Prostate gland (tissue), 2 donors: Measurements from ENCODE around the gene CELF2. TPM values are rescaled to one million over a fixed set of nuclear protein-coding genes. Genes with fewer than 3 reads are reported as not detected.

Experiments used
- DNase-seq: peaks from one replicate; pipeline ENCODE4 v3.0.0-alpha.2; 2019; ENCODE audit warnings: low spot score
- H3K27ac ChIP-seq, 2 donors: fragments of 200-600 bp; sonication (generic); 2 replicates each; pipeline ENCODE4 v1.5.1; 2017 to 2019
- H3K27me3 ChIP-seq: fragments of 200-600 bp; sonication (generic); replicated peaks from 2 replicates; pipeline ENCODE4 v1.5.1; 2019; ENCODE audit not compliant: insufficient read depth
- H3K36me3 ChIP-seq, 2 donors: fragments of 200-600 bp; sonication (generic); 1 replicate in 1 of 2; 2 replicates in 1 of 2; pipeline versions ENCODE4 v1.5.1 to v1.8.1; 2017 to 2019
- H3K4me1 ChIP-seq: fragments of 200-600 bp; sonication (generic); replicated peaks from 2 replicates; pipeline ENCODE4 v1.5.1; 2019
- H3K4me3 ChIP-seq, 2 donors: fragments of 200-600 bp; sonication (generic); 2 replicates each; pipeline ENCODE4 v1.5.1; 2017 to 2019
- H3K9me3 ChIP-seq: fragments of 200-600 bp; sonication (generic); 2 replicates; pipeline ENCODE4 v1.5.1; 2017
- POLR2A ChIP-seq: fragments of 450-650 bp; IDR thresholded peaks from one replicate; pipeline ENCODE4 v1.6.1; 2016; ENCODE audit warnings: antibody characterized with exemption, mild to moderate bottlenecking
- POLR2AphosphoS5 ChIP-seq: sonication (generic); formaldehyde crosslinking; IDR thresholded peaks from one replicate; pipeline ENCODE4 v1.6.1; 2017; ENCODE audit warnings: antibody characterized with exemption
- WGBS: methylation state at CpG from one replicate; pipeline ENCODE4 v1.1.5; 2018; 5-methylcytosine and 5-hydroxymethylcytosine counted together
- intact Hi-C: fragments of 100-400 bp; cut with DNase I; formaldehyde crosslinking; loops from one replicate; pipeline ENCODE4 v1.14.2; 2022
- total RNA-seq, 2 donors: library from RNA; depleted of rRNA; stranded (reverse); fragments of >200 nt; gene quantifications; one replicate each; pipeline ENCODE4 v1.1.0, GENCODE V29; 2016
- TF ChIP-seq, protein P1 (sequence below), 4 experiments: fragments of 200-600 bp in 2 of 4; fragments of 450-650 bp in 2 of 4; sonication (generic) in 2 of 4; IDR thresholded peaks; 1 replicate in 3 of 4; 2 replicates in 1 of 4; pipeline ENCODE4 v1.5.1; 2016 to 2019; ENCODE audit warnings: antibody characterized with exemption in 4 of 4, mild to moderate bottlenecking in 2 of 4, moderate library complexity in 2 of 4

CELF2 gene
- total RNA-seq, 2 donors from 2014 or later = 19.2 to 43.2 TPM

GRCh38 chr10:11045995-11046775 lies 28.5 kb downstream of the CELF2 start:
- Histone ChIP-seq H3K27ac (no peak overlapping the region), H3K36me3 (no peaks in the 10 kb centered on the region), H3K4me1 (no peaks in the 10 kb centered on the region), H3K27me3 (no peaks in the 10 kb centered on the region), H3K4me3 (no peak overlapping the region), H3K9me3 (no peaks in the 10 kb centered on the region)
- TF ChIP-seq POLR2A = no peak
- no peak for TF ChIP-seq POLR2AphosphoS5
- TF ChIP-seq, protein P1, sequence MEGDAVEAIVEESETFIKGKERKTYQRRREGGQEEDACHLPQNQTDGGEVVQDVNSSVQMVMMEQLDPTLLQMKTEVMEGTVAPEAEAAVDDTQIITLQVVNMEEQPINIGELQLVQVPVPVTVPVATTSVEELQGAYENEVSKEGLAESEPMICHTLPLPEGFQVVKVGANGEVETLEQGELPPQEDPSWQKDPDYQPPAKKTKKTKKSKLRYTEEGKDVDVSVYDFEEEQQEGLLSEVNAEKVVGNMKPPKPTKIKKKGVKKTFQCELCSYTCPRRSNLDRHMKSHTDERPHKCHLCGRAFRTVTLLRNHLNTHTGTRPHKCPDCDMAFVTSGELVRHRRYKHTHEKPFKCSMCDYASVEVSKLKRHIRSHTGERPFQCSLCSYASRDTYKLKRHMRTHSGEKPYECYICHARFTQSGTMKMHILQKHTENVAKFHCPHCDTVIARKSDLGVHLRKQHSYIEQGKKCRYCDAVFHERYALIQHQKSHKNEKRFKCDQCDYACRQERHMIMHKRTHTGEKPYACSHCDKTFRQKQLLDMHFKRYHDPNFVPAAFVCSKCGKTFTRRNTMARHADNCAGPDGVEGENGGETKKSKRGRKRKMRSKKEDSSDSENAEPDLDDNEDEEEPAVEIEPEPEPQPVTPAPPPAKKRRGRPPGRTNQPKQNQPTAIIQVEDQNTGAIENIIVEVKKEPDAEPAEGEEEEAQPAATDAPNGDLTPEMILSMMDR (IDR thresholded peaks at IDR 0.05) = no peak
- DNase-seq = no peak
- intact Hi-C loops = loop anchor here (10.0 kb wide), 2 partner anchors 119 to 229 kb away; no protein-coding TSS in a partner anchor
- 75% methylated on average over 23 of the region's 23 CpGs for WGBS

DNA sequence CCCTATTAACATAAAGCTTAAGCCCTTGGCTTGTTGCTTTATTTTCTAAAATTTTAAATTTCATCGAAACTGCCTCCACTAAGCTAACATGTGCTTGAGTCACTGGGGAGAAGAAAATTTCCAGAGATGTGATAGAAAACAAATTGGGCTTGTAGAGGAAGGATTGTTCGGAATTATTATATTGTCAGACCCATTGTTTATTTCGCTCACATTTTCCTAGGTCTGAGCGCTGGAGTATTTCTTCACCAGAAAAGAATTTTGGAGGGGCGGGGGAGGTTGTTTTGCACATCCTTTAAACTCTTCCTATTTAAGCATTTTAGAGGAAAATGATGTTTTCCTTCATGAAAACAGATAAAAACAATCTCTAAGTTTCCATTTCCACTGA lies 29.1 kb downstream of the CELF2 start:
- intact Hi-C loops = loop anchor here (10.0 kb wide), 2 partner anchors 118 to 228 kb away; no protein-coding TSS in a partner anchor
- no peak for DNase-seq
- no peaks in the 10 kb centered on the region for H3K4me1 ChIP-seq
- no peak overlapping the region for H3K27ac ChIP-seq
- H3K27me3 ChIP-seq = no peaks in the 10 kb centered on the region
- 94% methylated on average over 5 of the region's 5 CpGs for WGBS
- H3K4me3 ChIP-seq = no peak overlapping the region
- no peaks in the 10 kb centered on the region for H3K9me3 ChIP-seq
- no peaks in the 10 kb centered on the region for H3K36me3 ChIP-seq
- TF ChIP-seq, protein P1 (IDR thresholded peaks at IDR 0.05) = no peak
- TF ChIP-seq POLR2A (no peak), POLR2AphosphoS5 (no peak)

DNA sequence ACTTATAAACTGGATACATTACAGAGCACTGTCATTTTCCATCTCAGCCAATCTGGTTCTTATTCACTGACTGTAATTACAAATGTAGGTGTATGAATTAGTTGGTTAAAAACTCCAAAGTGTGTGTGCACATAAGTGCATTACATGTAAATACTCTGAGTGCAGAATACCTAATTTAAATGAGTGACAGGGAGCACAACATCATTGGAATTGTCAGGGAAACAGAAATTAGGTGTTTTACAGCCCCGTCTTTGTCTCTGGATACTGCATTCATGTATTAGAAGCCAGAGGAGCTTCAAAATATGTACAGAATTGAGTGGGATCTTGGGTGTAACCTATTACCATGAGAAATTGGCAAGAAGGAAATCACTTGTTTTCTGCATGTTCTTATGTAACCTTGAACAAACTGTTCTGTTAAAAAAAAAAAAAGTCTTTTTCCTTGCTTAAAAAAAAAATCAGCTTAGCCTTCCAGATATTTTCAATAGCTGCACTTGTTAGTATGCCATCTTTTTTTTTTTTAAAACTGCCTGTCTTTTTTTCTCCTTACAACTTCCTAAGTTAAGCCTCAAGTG lies 31.1 kb downstream of the CELF2 start:
- H3K36me3 ChIP-seq = no peaks in the 10 kb centered on the region
- WGBS = 72% methylated on average over 1 of the region's 1 CpG
- H3K9me3 ChIP-seq = no peaks in the 10 kb centered on the region
- intact Hi-C loops = loop anchor here (10.0 kb wide), 2 partner anchors 116 to 226 kb away; no protein-coding TSS in a partner anchor
- H3K4me1 ChIP-seq = no peaks in the 10 kb centered on the region
- no peak for DNase-seq
- H3K4me3 ChIP-seq = no peak overlapping the region
- TF ChIP-seq POLR2A = no peak
- TF ChIP-seq, protein P1 (IDR thresholded peaks at IDR 0.05) = no peak
- H3K27ac ChIP-seq = no peak overlapping the region
- no peaks in the 10 kb centered on the region for H3K27me3 ChIP-seq

GRCh38 chr10:11049806-11050205 lies 32.1 kb downstream of the CELF2 start:
- Histone ChIP-seq H3K27ac (no peak overlapping the region), H3K4me1 (no peaks in the 10 kb centered on the region), H3K36me3 (no peaks in the 10 kb centered on the region), H3K27me3 (no peaks in the 10 kb centered on the region), H3K4me3 (no peak overlapping the region), H3K9me3 (no peaks in the 10 kb centered on the region)
- intact Hi-C loops = loop anchor here (10.0 kb wide), 2 partner anchors 115 to 225 kb away; no protein-coding TSS in a partner anchor
- WGBS = 85% methylated on average over 5 of the region's 5 CpGs
- TF ChIP-seq POLR2A (no peak), POLR2AphosphoS5 (no peak)
- TF ChIP-seq, protein P1 (IDR thresholded peaks at IDR 0.05) = no peak
- DNase-seq = no peak
